K562 (cell line): ENCODE data around the gene WASHC4. TPM values are rescaled to one million over a fixed set of nuclear protein-coding genes. Genes with fewer than 3 reads are reported as not detected.

ENCODE experiments used
- ATAC-seq: fragments of 200-7000 bp; cut with Tn5 transposase; 3 replicates; pipeline ENCODE4 v1.9.1; 2020; ENCODE audit warnings: moderate library complexity
- BruUV-seq: library from RNA; stranded (reverse); fragments of 400-500 nt; replicated peaks from 2 replicates; lab custom pipeline; 2021; lab: Mats Ljungman, UMichigan
- CTCF ChIA-PET: fragments of 300-600 bp; formaldehyde crosslinking; extraction: SDS; loops from one replicate; lab custom pipeline; 2021; ENCODE audit warnings: low intra/inter-chr PET ratio; lab: Yijun Ruan, JAX
- POLR2A ChIA-PET: fragments of 300-600, 350-650 bp; sonication (Branson Sonifier 250); formaldehyde crosslinking; extraction: SDS; loops from one replicate; lab custom pipeline; 2021; ENCODE audit warnings: antibody characterized with exemption, inconsistent platforms; lab: Yijun Ruan, JAX
- DNase-seq, 4 experiments: peaks; one replicate each; pipeline versions ENCODE4 v3.0.0 to v3.0.0-alpha.2; 2011 to 2018; ENCODE audit warnings: low spot score in 3 of 4, mixed read lengths in 3 of 4; ENCODE audit errors: extremely low read depth in 1 of 4
- FAIRE-seq: peaks from 2 replicates; lab custom pipeline; 2011; peaks lifted over from hg19 to GRCh38; lab: Jason Lieb, UNC
- H2AFZ ChIP-seq: 2 replicates; pipeline ENCODE4 v1.6.0; 2011; ENCODE audit warnings: low read depth, low read length, control low read depth, inconsistent platforms
- H3K27ac ChIP-seq: fragments of 200-600 bp; 3 replicates; pipeline ENCODE4 v1.8.0; 2011; ENCODE audit warnings: low read depth, mild to moderate bottlenecking, control low read depth, inconsistent platforms, low read length, moderate library complexity, mixed read lengths; ENCODE audit errors: extremely low read depth
- H3K27me3 ChIP-seq, 2 experiments: fragments of 300-600 bp in 1 of 2; 2 replicates in 1 of 2; 3 replicates in 1 of 2; pipeline versions ENCODE4 v1.6.0 to v1.8.0; 2011; ENCODE audit warnings: inconsistent platforms in 2 of 2, low read length in 2 of 2, mild to moderate bottlenecking in 1 of 2, mixed read lengths in 1 of 2, moderate library complexity in 1 of 2; ENCODE audit not compliant: control insufficient read depth in 2 of 2, insufficient read depth in 2 of 2
- H3K36me3 ChIP-seq: fragments of 300-600 bp; 3 replicates; pipeline ENCODE4 v1.8.0; 2011; ENCODE audit warnings: mild to moderate bottlenecking, low read length, inconsistent platforms; ENCODE audit not compliant: control insufficient read depth, insufficient read depth
- H3K4me1 ChIP-seq, 2 experiments: fragments of 200-600 bp in 1 of 2; replicated peaks in 1 of 2; 2 replicates in 1 of 2; 3 replicates in 1 of 2; pipeline versions ENCODE4 v1.5.1 to v1.8.0; 2011; ENCODE audit warnings: inconsistent platforms in 2 of 2, low read length in 2 of 2, mild to moderate bottlenecking in 1 of 2, mixed read lengths in 1 of 2, moderate library complexity in 1 of 2; ENCODE audit not compliant: control insufficient read depth in 2 of 2, insufficient read depth in 2 of 2
- H3K4me2 ChIP-seq: 2 replicates; pipeline ENCODE4 v1.6.1; 2011; ENCODE audit warnings: low read length, control low read depth, inconsistent platforms, mixed read lengths; ENCODE audit not compliant: insufficient read depth
- H3K4me3 ChIP-seq: fragments of 200-600 bp; sonication (generic), shearing (Covaris generic); 2 replicates; pipeline ENCODE4 v1.5.1; 2016; ENCODE audit warnings: control low read depth, inconsistent platforms
- H3K79me2 ChIP-seq: fragments of 200-600 bp; 3 replicates; pipeline ENCODE4 v1.8.0; 2011; ENCODE audit warnings: low read length, inconsistent platforms; ENCODE audit not compliant: control insufficient read depth, insufficient read depth
- H3K9ac ChIP-seq, 2 experiments: 2 replicates each; pipeline versions ENCODE4 v1.6.0 to v1.6.1; 2011; ENCODE audit warnings: low read depth in 2 of 2, low read length in 2 of 2, control low read depth in 1 of 2, inconsistent platforms in 1 of 2, mild to moderate bottlenecking in 1 of 2, mixed read lengths in 1 of 2; ENCODE audit not compliant: insufficient read depth in 1 of 2
- H3K9me1 ChIP-seq: one replicate; pipeline ENCODE4 v1.6.0; 2011; ENCODE audit warnings: inconsistent platforms, mild to moderate bottlenecking, low read length, moderate library complexity; ENCODE audit not compliant: control insufficient read depth, insufficient read depth
- H3K9me3 ChIP-seq: replicated peaks from 2 replicates; pipeline ENCODE4 v1.5.1; 2011; ENCODE audit warnings: low read depth, low read length, inconsistent platforms; ENCODE audit not compliant: control insufficient read depth, insufficient read depth
- H4K20me1 ChIP-seq: replicated peaks from 2 replicates; pipeline ENCODE4 v1.6.1; 2011; ENCODE audit warnings: low read length, inconsistent platforms, mixed read lengths; ENCODE audit not compliant: control insufficient read depth, insufficient read depth
- BRF1 ChIP-seq: IDR thresholded peaks from 3 replicates; pipeline ENCODE4 v1.6.1; 2011; ENCODE audit warnings: borderline replicate concordance, mild to moderate bottlenecking; ENCODE audit not compliant: insufficient read length; ENCODE audit errors: extremely low read depth
- CXXC5 ChIP-seq: fragments of 250-450 bp; sonication (Bioruptor Pico); IDR thresholded peaks from 2 replicates; pipeline ENCODE4 v1.8.0; 2022; ENCODE audit warnings: inconsistent platforms, mild to moderate bottlenecking, moderate library complexity
- ETV6 ChIP-seq, 3 experiments: fragments of 150-350 bp in 1 of 3; sonication (generic) in 1 of 3; formaldehyde crosslinking in 1 of 3; IDR thresholded peaks; 2 replicates each; pipeline versions ENCODE4 v1.6.1 to v1.8.0; 2014 to 2022; ENCODE audit warnings: borderline replicate concordance in 2 of 3, low read depth in 2 of 3, antibody characterized with exemption in 1 of 3, low read length in 1 of 3, mild to moderate bottlenecking in 1 of 3, missing genetic modification reagents in 1 of 3
- HCFC1 ChIP-seq: IDR thresholded peaks from 2 replicates; pipeline ENCODE4 v1.6.1; 2012; ENCODE audit warnings: low read depth, low read length, improper control_type of control experiment
- KLF13 ChIP-seq: fragments of 450-650 bp; IDR thresholded peaks from 2 replicates; pipeline ENCODE4 v1.6.1; 2016; ENCODE audit warnings: missing genetic modification characterization, low read depth, mild to moderate bottlenecking, missing compliant biosample characterization, moderate library complexity, borderline replicate concordance
- NCOA1 ChIP-seq: fragments of 450-650 bp; IDR thresholded peaks from 2 replicates; pipeline ENCODE4 v1.6.1; 2016; ENCODE audit warnings: low read depth
- SFPQ ChIP-seq: fragments of 200-400 bp; formaldehyde crosslinking; IDR thresholded peaks from 2 replicates; pipeline ENCODE4 v1.6.1; 2017; ENCODE audit warnings: mild to moderate bottlenecking, low read depth, low read length, moderate library complexity
- SPI1 ChIP-seq: IDR thresholded peaks from 2 replicates; pipeline ENCODE4 v1.6.1; 2011; ENCODE audit warnings: low read depth, low read length, control low read depth, borderline replicate concordance
- TAF15 ChIP-seq: fragments of 200-400 bp; formaldehyde crosslinking; IDR thresholded peaks from 2 replicates; pipeline ENCODE4 v1.6.1; 2017; ENCODE audit warnings: mild to moderate bottlenecking, low read depth, low read length, moderate library complexity
- THAP12 ChIP-seq: fragments of 250-450 bp; sonication (Bioruptor Pico); IDR thresholded peaks from 2 replicates; pipeline ENCODE4 v1.9.0; 2021; ENCODE audit warnings: mild to moderate bottlenecking, inconsistent platforms
- WHSC1 ChIP-seq: IDR thresholded peaks from one replicate; pipeline ENCODE4 v1.6.1; 2012; ENCODE audit warnings: low read length, control low read depth, inconsistent platforms
- ZFP30 ChIP-seq: fragments of 250-450 bp; sonication (Bioruptor Pico); IDR thresholded peaks from 2 replicates; pipeline ENCODE4 v1.8.0; 2022; ENCODE audit warnings: moderate library complexity, mild to moderate bottlenecking, inconsistent platforms, borderline replicate concordance
- ZSCAN32 ChIP-seq: fragments of 450-650 bp; formaldehyde crosslinking; IDR thresholded peaks from 2 replicates; pipeline ENCODE4 v1.4.0; 2020; ENCODE audit warnings: mild to moderate bottlenecking, moderate library complexity
- WGBS: fragments of 100-300 bp; shearing (Covaris generic); methylation state at CpG from one replicate; pipeline ENCODE4 v1.1.6; 2016; ENCODE audit warnings: low coverage, mixed read lengths; ENCODE audit not compliant: insufficient coverage; ENCODE audit errors: missing lambda C conversion rate; 5-methylcytosine and 5-hydroxymethylcytosine counted together
- in situ Hi-C: fragments of 300-500 bp; cut with MboI; formaldehyde crosslinking; loops from 4 replicates; pipeline ENCODE4 v1.15.0; 2018; ENCODE audit warnings: inconsistent platforms, mixed read lengths
- intact Hi-C: fragments of 100-400 bp; cut with micrococcal nuclease; formaldehyde crosslinking; loops from 2 replicates; pipeline ENCODE4 v1.14.2; 2022
- polyA plus RNA-seq, 8 experiments: library from polyadenylated mRNA; depleted of rRNA in 4 of 8; stranded (reverse) in 5 of 8; unstranded in 3 of 8; fragments of >200 nt; fragmentation: Nextera tagmentation in 2 of 8; fragmentation: Illumina TruSeq in 1 of 8; extraction: Ambion mirVana in 2 of 8; extraction: Trizol in 1 of 8; gene quantifications; 2 replicates each; pipeline versions ENCODE4 v1.2.1 to v1.2.3, GENCODE V29; 2011 to 2014; ENCODE audit warnings: inconsistent platforms in 1 of 8, missing spikeins in 1 of 8
- total RNA-seq, 7 experiments: library from RNA; depleted of rRNA in 6 of 7; stranded (reverse); fragments of >200 nt in 6 of 7; fragmentation: Illumina TruSeq in 2 of 7; extraction: Trizol in 2 of 7; gene quantifications; 2 replicates each; pipeline versions ENCODE4 v1.2.1 to v1.2.3, GENCODE V29; 2011 to 2021; ENCODE audit warnings: low replicate concordance in 1 of 7

Gene WASHC4
- total and polyA plus RNA-seq, 9 of the 15 experiments (the other 6 are each of a cell fraction or from before 2014, with no cell fraction given): 12.5 to 38.5 (median 21.3) TPM

GRCh38 chr12:105200385-105200784, 92.9 kb downstream of the WASHC4 start:
- intact Hi-C loops: no loop called here
- no peak for ATAC-seq
- Histone ChIP-seq H3K36me3 (no peaks in the 10 kb centered on the region; the same call in 2 of the 3 replicates), H3K4me3 (no peak overlapping the region), H3K27me3 (no peaks in the 10 kb centered on the region), H4K20me1 (no peaks in the 10 kb centered on the region), H2AFZ (no peak overlapping the region), H3K27ac (no peak overlapping the region), H3K9ac (no peak overlapping the region), H3K4me2 (no peak overlapping the region), H3K4me1 (no peaks in the 10 kb centered on the region), H3K9me1 (no peaks in the 10 kb centered on the region), H3K9me3 (no peaks in the 10 kb centered on the region), H3K79me2 (no peaks in the 10 kb centered on the region)
- no peak for DNase-seq
- FAIRE-seq: no peak
- CTCF ChIA-PET: no interaction called here
- POLR2A ChIA-PET: no interaction called here
- in situ Hi-C loops: no loop called here
- WGBS: 72% methylated on average over 4 of the region's 4 CpGs
- BruUV-seq: no TSS peak
- TF ChIP-seq NCOA1: no peak
- no peak for TF ChIP-seq HCFC1
- TF ChIP-seq CXXC5: no peak
- TF ChIP-seq THAP12 (CRISPR knock-in tag): no peak
- no peak for TF ChIP-seq SFPQ
- no peak for TF ChIP-seq BRF1
- TF ChIP-seq KLF13: no peak
- no peak for TF ChIP-seq SPI1
- no peak for TF ChIP-seq TAF15
- no peak for TF ChIP-seq WHSC1
- TF ChIP-seq ETV6 (IDR thresholded peaks at IDR 0.05; ENCODE audit: borderline replicate concordance in 1 of 2, low read depth in 2 of 2, low read length in 1 of 2): no peak
- TF ChIP-seq ETV6 (CRISPR knock-in tag; IDR thresholded peaks at IDR 0.05; ENCODE audit: borderline replicate concordance): no peak
- no peak for TF ChIP-seq ZSCAN32 (CRISPR knock-in tag)
- TF ChIP-seq ZFP30 (CRISPR knock-in tag): no peak
